A375 (cell line): ENCODE measurements around the gene NAV3. TPM values are rescaled to one million over a fixed set of nuclear protein-coding genes. Genes with fewer than 3 reads are reported as not detected.

ENCODE experiments used
- total RNA-seq: library from RNA; depleted of rRNA; stranded (reverse); fragments of >200 nt; shearing (Covaris generic); gene quantifications from 2 replicates; pipeline ENCODE4 v1.2.3, GENCODE V29; 2014; rRNA removed

NAV3 gene
- 6.0 and 8.7 TPM in 2 replicates for total RNA-seq

DNA sequence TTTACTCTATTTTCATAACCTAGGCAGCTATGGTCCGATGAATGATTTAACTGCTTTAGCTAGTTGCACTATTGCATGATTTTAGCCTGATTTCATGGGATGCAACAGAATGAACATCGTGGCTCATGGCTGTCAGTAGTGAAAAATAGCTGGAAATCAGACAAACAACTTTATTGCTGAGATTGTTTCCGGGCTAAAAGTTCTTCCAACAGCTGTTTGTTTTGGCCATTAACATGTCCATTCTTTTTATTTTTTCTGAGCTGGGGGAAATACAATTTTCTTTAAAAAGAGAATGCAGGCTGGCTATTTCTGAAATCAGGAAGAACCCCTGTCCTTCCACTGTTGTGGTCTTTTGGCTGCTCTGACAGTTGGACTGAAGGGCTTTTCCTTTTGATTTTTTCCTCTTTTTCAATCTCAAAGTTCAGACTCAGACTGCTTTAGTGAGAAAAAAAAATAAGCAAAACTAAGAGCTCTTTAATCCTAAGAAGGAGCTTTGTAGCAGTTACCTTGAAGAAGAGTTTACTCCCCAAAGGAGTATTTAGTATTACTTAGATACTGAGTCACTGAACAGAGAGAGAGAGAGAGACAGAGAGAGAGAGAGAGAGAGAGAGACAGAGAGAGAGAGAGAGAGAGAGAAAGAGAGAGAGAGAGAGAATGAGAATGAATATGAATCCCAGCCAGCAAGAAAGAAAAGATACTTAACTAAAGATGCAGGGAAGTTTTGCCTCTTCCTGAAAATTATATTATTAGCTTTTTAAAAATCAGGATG is at the start of gene NAV3:
NAV3 (plus strand) TSS at position 312 of the 769 bp plus-strand sequence. CDS start 568 bp downstream, outside the sequence.

